Thyroid gland (tissue), 4 donors: ENCODE results near the gene ZNF775. TPM values are rescaled to one million over a fixed set of nuclear protein-coding genes. Genes with fewer than 3 reads are reported as not detected.
A peak's percentile ranks its signal among the peaks of the same experiment; 100 is the strongest.

ENCODE experiments used
- DNase-seq, 2 donors: peaks; one replicate each; pipeline ENCODE4 v3.0.0-alpha.2; 2019
- H3K27ac ChIP-seq, 3 donors: fragments of 200-600 bp; sonication (generic); 1 replicate in 2 of 3; 2 replicates in 1 of 3; pipeline ENCODE4 v1.5.1; 2016 to 2019; ENCODE audit warnings: mild to moderate bottlenecking in 1 of 3, moderate library complexity in 1 of 3
- H3K27me3 ChIP-seq: fragments of 200-600 bp; sonication (generic); one replicate; pipeline ENCODE4 v1.5.1; 2019
- H3K36me3 ChIP-seq, 2 donors: fragments of 200-600 bp; sonication (generic); one replicate each; pipeline ENCODE4 v1.5.1; 2016 to 2019
- H3K4me1 ChIP-seq, 2 donors: fragments of 200-600 bp; sonication (generic); one replicate each; pipeline ENCODE4 v1.5.1; 2017 to 2019
- H3K4me3 ChIP-seq, 3 donors: fragments of 200-600 bp; sonication (generic); replicated peaks in 1 of 3; 1 replicate in 2 of 3; 2 replicates in 1 of 3; pipeline ENCODE4 v1.5.1; 2016; ENCODE audit warnings: mild to moderate bottlenecking in 1 of 3
- H3K9me3 ChIP-seq: fragments of 200-600 bp; sonication (generic); one replicate; pipeline ENCODE4 v1.5.1; 2017
- CTCF ChIP-seq, 6 experiments: fragments of 200-600 bp in 3 of 6; fragments of 450-650 bp in 3 of 6; sonication (generic) in 3 of 6; IDR thresholded peaks; one replicate each; pipeline ENCODE4 v1.5.1; 2016 to 2019; ENCODE audit warnings: antibody characterized with exemption in 6 of 6, mild to moderate bottlenecking in 2 of 6, inconsistent platforms in 1 of 6, moderate library complexity in 1 of 6
- POLR2A ChIP-seq, 2 donors: fragments of 450-650 bp; IDR thresholded peaks; one replicate each; pipeline ENCODE4 v1.6.1; 2017; ENCODE audit warnings: antibody characterized with exemption in 2 of 2, mild to moderate bottlenecking in 2 of 2, moderate library complexity in 1 of 2
- WGBS, 2 donors: methylation state at CpG; one replicate each; pipeline ENCODE4 v1.1.5; 2017; 5-methylcytosine and 5-hydroxymethylcytosine counted together
- intact Hi-C: fragments of 100-400 bp; cut with DNase I; formaldehyde crosslinking; loops from one replicate; pipeline ENCODE4 v1.15.1; 2023
- total RNA-seq, 4 donors: library from RNA; depleted of rRNA; stranded (reverse); fragments of >200 nt; gene quantifications; one replicate each; pipeline ENCODE4 v1.2.3, GENCODE V29; 2016

The ZNF775 gene
- total RNA-seq, 4 donors from 2014 or later = 4.3 to 7.5 (median 6.3) TPM

- Histone ChIP-seq H3K4me3 (no peak overlapping the region), H3K36me3 (peaks cover 0 to 1% of the 10 kb centered on the region in 2 donors), H3K9me3 (no peaks in the 10 kb centered on the region), H3K27me3 (no peaks in the 10 kb centered on the region), H3K27ac (no peak overlapping the region), H3K4me1 (peaks cover 23 to 44% of the 10 kb centered on the region in 2 donors)
- no peak for DNase-seq
- intact Hi-C loops = no loop called here
- WGBS, 2 donors = 85 to 90% methylated on average over 9 to 13 of the region's 13 CpGs
- no peak for TF ChIP-seq CTCF (IDR thresholded peaks at IDR 0.05)
- TF ChIP-seq POLR2A (IDR thresholded peaks at IDR 0.05) = no peak
Observed at GRCh38 chr7:150402671-150403321, 23.7 kb downstream of the ZNF775 start.

- H3K27me3 ChIP-seq = no peaks in the 10 kb centered on the region
- no peaks in the 10 kb centered on the region for H3K9me3 ChIP-seq
- H3K36me3 ChIP-seq = no peaks in the 10 kb centered on the region
- TF ChIP-seq POLR2A (IDR thresholded peaks at IDR 0.05) = no peak
- no peak for TF ChIP-seq CTCF (IDR thresholded peaks at IDR 0.05)
- intact Hi-C loops = no loop called here
- peaks cover 28 to 52% of the 10 kb centered on the region in 2 donors for H3K4me1 ChIP-seq
- WGBS, 2 donors = 89 to 91% methylated on average over 13 of the region's 13 CpGs
- H3K27ac ChIP-seq = peak overlapping the region in 1 of 3 donors; percentile 95
- DNase-seq = no peak
- no peak overlapping the region for H3K4me3 ChIP-seq
Observed at GRCh38 chr7:150403376-150404171, 24.4 kb downstream of the ZNF775 start.

GRCh38 chr7:150404172-150404804, 25.2 kb downstream of the ZNF775 start:
- H3K36me3 ChIP-seq = no peaks in the 10 kb centered on the region
- H3K27me3 ChIP-seq = no peaks in the 10 kb centered on the region
- 59 to 69% methylated on average over 16 of the region's 16 CpGs for whole genome bisulfite sequencing, 2 donors
- H3K9me3 ChIP-seq = no peaks in the 10 kb centered on the region
- intact Hi-C loops = no loop called here
- peak overlapping the region; percentile 90 to 95 (median 94) for H3K27ac ChIP-seq
- H3K4me3 ChIP-seq = peak overlapping the region in 1 of 3 donors; percentile 77
- TF ChIP-seq CTCF (IDR thresholded peaks at IDR 0.05) (no peak), POLR2A (IDR thresholded peaks at IDR 0.05) (no peak)
- DNase-seq = no peak
- peaks cover 35 to 59% of the 10 kb centered on the region in 2 donors for H3K4me1 ChIP-seq

GRCh38 chr7:150404805-150405583, 25.9 kb downstream of the ZNF775 start:
- Histone ChIP-seq H3K36me3 (no peaks in the 10 kb centered on the region), H3K27ac (peak overlapping the region; percentile 90 to 95 (median 94)), H3K9me3 (no peaks in the 10 kb centered on the region), H3K4me1 (peaks cover 42 to 64% of the 10 kb centered on the region in 2 donors), H3K4me3 (peak overlapping the region; percentile 35 to 77 (median 40)), H3K27me3 (no peaks in the 10 kb centered on the region)
- 2 to 4% methylated on average over 28 to 33 of the region's 86 CpGs for WGBS, 2 donors
- intact Hi-C loops = loop anchor here (5.0 kb wide), 1 partner anchor 33 kb away; no protein-coding TSS in a partner anchor
- TF ChIP-seq POLR2A (IDR thresholded peaks at IDR 0.05) (peak; percentile 22 to 82), CTCF (IDR thresholded peaks at IDR 0.05) (peak in 3 of 6 experiments; percentile 3 to 28 (median 20))
- peak; percentile 90 to 92 for DNase-seq
